Endothelial cell of umbilical vein (primary cell): Measurements from ENCODE around the gene TERT. TPM values are rescaled to one million over a fixed set of nuclear protein-coding genes. Genes with fewer than 3 reads are reported as not detected.

Experiments
- BruUV-seq: library from RNA; stranded (reverse); fragments of 400-500 nt; replicated peaks from 2 replicates; lab custom pipeline; 2021; lab: Mats Ljungman, UMichigan
- CTCF ChIA-PET: fragments of 300-600, 350-600 bp; sonication (Branson Sonifier 250); formaldehyde crosslinking; loops from one replicate; lab custom pipeline; 2021; ENCODE audit warnings: antibody characterized with exemption, inconsistent platforms; lab: Charles Lee
- POLR2A ChIA-PET: fragments of 300-600, 350-600 bp; sonication (Branson Sonifier 250); formaldehyde crosslinking; loops from one replicate; lab custom pipeline; 2021; ENCODE audit warnings: antibody characterized with exemption, inconsistent platforms; lab: Charles Lee
- DNase-seq: peaks from one replicate; pipeline ENCODE4 v3.0.0-alpha.2; 2011; ENCODE audit warnings: low read depth, low spot score
- FAIRE-seq: peaks from 2 replicates; lab custom pipeline; 2011; peaks lifted over from hg19 to GRCh38; lab: Jason Lieb, UNC
- H2AFZ ChIP-seq: 2 replicates; pipeline ENCODE4 v1.6.0; 2012; ENCODE audit warnings: low read depth, low read length, control low read depth, inconsistent platforms
- H3K27ac ChIP-seq: 2 replicates; pipeline ENCODE4 v1.5.1; 2011; ENCODE audit warnings: low read depth, mild to moderate bottlenecking, control low read depth, low read length, moderate library complexity; ENCODE audit not compliant: insufficient read depth
- H3K27me3 ChIP-seq, 2 experiments: 2 replicates each; pipeline versions ENCODE4 v1.6.0 to v1.6.1; 2011; ENCODE audit warnings: low read length in 2 of 2, mixed read lengths in 1 of 2; ENCODE audit not compliant: control insufficient read depth in 2 of 2, insufficient read depth in 2 of 2
- H3K36me3 ChIP-seq, 2 experiments: 2 replicates in 1 of 2; 3 replicates in 1 of 2; pipeline ENCODE4 v1.5.1; 2011; ENCODE audit warnings: low read length in 2 of 2, mild to moderate bottlenecking in 1 of 2, moderate library complexity in 1 of 2; ENCODE audit not compliant: control insufficient read depth in 2 of 2, insufficient read depth in 2 of 2; ENCODE audit errors: extremely low read depth in 1 of 2
- H3K4me1 ChIP-seq: 3 replicates; pipeline ENCODE4 v1.5.1; 2011; ENCODE audit warnings: mild to moderate bottlenecking, low read length; ENCODE audit not compliant: control insufficient read depth, insufficient read depth; ENCODE audit errors: extremely low read depth
- H3K4me2 ChIP-seq: 2 replicates; pipeline ENCODE4 v1.6.1; 2011; ENCODE audit warnings: low read length, control low read depth, mixed read lengths; ENCODE audit not compliant: insufficient read depth
- H3K4me3 ChIP-seq, 3 experiments: fragments of 200-600 bp in 1 of 3; sonication (generic), shearing (Covaris generic) in 1 of 3; replicated peaks in 1 of 3; 2 replicates each; pipeline ENCODE4 v1.5.1; 2011 to 2016; ENCODE audit warnings: control low read depth in 3 of 3, low read length in 3 of 3, mild to moderate bottlenecking in 2 of 3, inconsistent platforms in 1 of 3, low read depth in 1 of 3, moderate library complexity in 1 of 3; ENCODE audit not compliant: insufficient read depth in 1 of 3
- H3K79me2 ChIP-seq: 2 replicates; pipeline ENCODE4 v1.6.0; 2012; ENCODE audit warnings: low read length, inconsistent platforms; ENCODE audit not compliant: control insufficient read depth, insufficient read depth
- H3K9ac ChIP-seq: replicated peaks from 2 replicates; pipeline ENCODE3; 2011; ENCODE audit warnings: low read length, control low read depth; ENCODE audit not compliant: insufficient read depth; ENCODE audit errors: extremely low read depth
- H3K9me1 ChIP-seq: replicated peaks from 3 replicates; pipeline ENCODE4 v1.6.0; 2011; ENCODE audit warnings: mild to moderate bottlenecking, low read length; ENCODE audit not compliant: control insufficient read depth, insufficient read depth; ENCODE audit errors: extremely low read depth
- H3K9me3 ChIP-seq: replicated peaks from 2 replicates; pipeline ENCODE4 v1.5.1; 2012; ENCODE audit warnings: low read length, inconsistent platforms; ENCODE audit not compliant: control insufficient read depth, insufficient read depth
- H4K20me1 ChIP-seq: replicated peaks from 2 replicates; pipeline ENCODE3; 2011; ENCODE audit warnings: mild to moderate bottlenecking, low read length; ENCODE audit not compliant: control insufficient read depth, insufficient read depth; ENCODE audit errors: extremely low read depth
- CTCF ChIP-seq, 2 donors: IDR thresholded peaks; 1 replicate in 1 of 2; 2 replicates in 1 of 2; pipeline ENCODE4 v1.5.1; 2011; ENCODE audit warnings: low read length in 2 of 2, mild to moderate bottlenecking in 2 of 2, moderate library complexity in 2 of 2, control low read depth in 1 of 2, inconsistent platforms in 1 of 2, low read depth in 1 of 2; ENCODE audit not compliant: insufficient read depth in 1 of 2; ENCODE audit errors: extremely low read depth in 1 of 2
- EZH2 ChIP-seq: IDR thresholded peaks from 2 replicates; pipeline ENCODE4 v1.6.1; 2012; ENCODE audit warnings: borderline replicate concordance, low read depth, mild to moderate bottlenecking, moderate library complexity, low read length, inconsistent platforms; ENCODE audit not compliant: severe bottlenecking
- FOS ChIP-seq: IDR thresholded peaks from 2 replicates; pipeline ENCODE4 v1.6.1; 2011; ENCODE audit warnings: mild to moderate bottlenecking, low read length, moderate library complexity, borderline replicate concordance; ENCODE audit not compliant: insufficient read depth
- GATA2 ChIP-seq: IDR thresholded peaks from 2 replicates; pipeline ENCODE4 v1.7.0; 2011; ENCODE audit warnings: low read depth, mild to moderate bottlenecking, moderate library complexity, mixed read lengths, low read length; ENCODE audit not compliant: insufficient read length, insufficient read depth
- JUN ChIP-seq: IDR thresholded peaks from 2 replicates; pipeline ENCODE4 v1.6.1; 2011; ENCODE audit warnings: borderline replicate concordance, low read depth; ENCODE audit not compliant: insufficient read length, insufficient read depth
- MAX ChIP-seq: IDR thresholded peaks from 2 replicates; pipeline ENCODE4 v1.6.1; 2011; ENCODE audit not compliant: insufficient read depth, insufficient read length
- MYC ChIP-seq: IDR thresholded peaks from one replicate; pipeline ENCODE4 v1.6.1; 2011; ENCODE audit warnings: mild to moderate bottlenecking, low read depth, low read length
- POLR2A ChIP-seq: IDR thresholded peaks from 2 replicates; pipeline ENCODE4 v1.6.1; 2012; ENCODE audit warnings: low read depth, mild to moderate bottlenecking, control low read depth, low read length
- POLR2AphosphoS5 ChIP-seq: IDR thresholded peaks from 2 replicates; pipeline ENCODE4 v1.6.1; 2012; ENCODE audit warnings: low read depth, mild to moderate bottlenecking, control low read depth, low read length, moderate library complexity; ENCODE audit not compliant: insufficient read depth
- dilution Hi-C: fragments of 300-500 bp; cut with MboI; formaldehyde crosslinking; loops from one replicate; pipeline ENCODE4 v1.15.0; 2019; ENCODE audit warnings: low sequenced_read_pairs; ENCODE audit not compliant: extremely low pct_ligation_motif_present
- intact Hi-C: fragments of 100-400 bp; cut with micrococcal nuclease; formaldehyde crosslinking; loops from one replicate; pipeline ENCODE4 v1.10.0; 2022
- polyA plus RNA-seq, 4 experiments: library from polyadenylated mRNA; depleted of rRNA in 3 of 4; stranded (reverse) in 3 of 4; unstranded in 1 of 4; fragments of >200 nt; gene quantifications; 2 replicates each; pipeline versions ENCODE4 v1.2.1 to v1.2.3, GENCODE V29; 2011 to 2012; ENCODE audit warnings: missing spikeins in 1 of 4
- total RNA-seq: library from RNA; stranded (reverse); gene quantifications from 2 replicates; pipeline ENCODE4 v1.2.3, GENCODE V29; 2021

TERT gene
- total and polyA plus RNA-seq, 2 donors (not counting 3 experiments of a cell fraction or from before 2014, with no cell fraction given): 0.04 TPM; not detected in 1

DNA sequence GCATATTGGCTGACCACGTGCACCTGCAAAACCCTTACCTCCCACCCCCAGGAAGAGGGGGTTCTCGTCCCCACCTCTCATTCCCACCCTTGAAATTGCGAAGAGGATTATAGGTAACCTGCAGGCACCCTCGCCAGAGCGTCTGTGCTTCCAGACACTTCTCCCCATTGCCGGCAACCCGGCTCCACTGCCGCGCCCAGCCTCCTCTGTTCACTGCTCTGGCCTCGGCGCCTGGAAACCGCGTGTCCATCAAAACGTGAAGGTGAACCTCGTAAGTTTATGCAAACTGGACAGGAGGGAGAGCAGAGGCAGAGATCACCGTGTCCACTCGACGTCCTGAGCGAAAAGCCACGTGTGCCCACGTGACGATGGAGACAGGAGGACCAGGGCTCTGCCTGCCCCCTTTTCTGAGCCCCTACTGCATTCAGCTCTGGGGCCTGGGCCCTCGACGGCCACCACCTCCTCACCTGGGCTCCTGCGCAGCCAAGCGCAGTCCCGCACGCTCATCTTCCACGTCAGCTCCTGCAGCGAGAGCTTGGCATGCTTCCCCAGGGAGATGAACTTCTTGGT, 1.9 kb downstream of the TERT start:
- H3K27ac ChIP-seq: no peak overlapping the region
- H3K36me3 ChIP-seq: no peaks in the 10 kb centered on the region
- POLR2A ChIA-PET: no interaction called here
- TF ChIP-seq FOS (no peak), EZH2 (no peak), CTCF (IDR thresholded peaks at IDR 0.05; ENCODE audit: extremely low read depth in 1 of 2, insufficient read depth in 1 of 2, low read depth in 1 of 2, low read length in 2 of 2) (no peak), MYC (no peak), POLR2AphosphoS5 (no peak), JUN (no peak), POLR2A (no peak), GATA2 (no peak), MAX (no peak)
- no peak overlapping the region for H3K4me2 ChIP-seq
- H2AFZ ChIP-seq: no peak overlapping the region
- no peaks in the 10 kb centered on the region for H3K9me1 ChIP-seq
- intact Hi-C loops: no loop called here
- DNase-seq (no peak), FAIRE-seq (no peak)
- no peaks in the 10 kb centered on the region for H4K20me1 ChIP-seq
- H3K4me1 ChIP-seq: no peaks in the 10 kb centered on the region
- no peaks in the 10 kb centered on the region for H3K9me3 ChIP-seq
- no peaks in the 10 kb centered on the region for H3K79me2 ChIP-seq
- dilution Hi-C loops: no loop called here
- no TSS peak for BruUV-seq
- CTCF ChIA-PET: no interaction called here
- H3K27me3 ChIP-seq: peaks cover 0 to 13% of the 10 kb centered on the region in 2 experiments
- no peak overlapping the region for H3K9ac ChIP-seq
- H3K4me3 ChIP-seq: no peak overlapping the region
